DMS53 treated with DMSO at 0.1 percent for 48 hours (cell line): ENCODE results near the gene UPK1A.
"Not testable (repeated sequence)": the region's sequence is repeated elsewhere in the genome, so short reads cannot be mapped to it uniquely, and the experiment has no call there.

Source experiments
- DNase-seq: peaks from one replicate; lab custom pipeline; 2025; ENCODE audit not compliant: unreplicated experiment; lab: John Stamatoyannopoulos, UW

The UPK1A gene

DNA sequence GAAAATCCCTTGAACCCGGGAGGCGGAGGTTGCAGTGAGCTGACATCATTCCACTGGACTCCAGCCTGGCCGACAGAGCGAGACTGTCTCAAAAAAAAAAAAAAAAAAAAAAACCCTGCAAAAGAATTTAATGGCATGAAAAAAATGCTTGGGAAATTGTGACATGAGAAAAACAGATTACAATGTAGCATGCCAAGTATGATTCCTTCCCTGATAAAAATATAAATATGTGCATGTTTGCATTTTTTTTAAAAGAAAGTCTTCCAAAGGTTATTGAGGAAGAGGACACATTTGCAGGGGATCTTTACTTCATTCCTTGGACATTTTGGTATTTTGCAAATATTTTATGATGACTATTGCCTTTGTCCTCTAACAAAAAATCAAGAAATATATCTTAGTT lies 23.5 kb downstream of the UPK1A start:
- no peak for DNase-seq

DNA sequence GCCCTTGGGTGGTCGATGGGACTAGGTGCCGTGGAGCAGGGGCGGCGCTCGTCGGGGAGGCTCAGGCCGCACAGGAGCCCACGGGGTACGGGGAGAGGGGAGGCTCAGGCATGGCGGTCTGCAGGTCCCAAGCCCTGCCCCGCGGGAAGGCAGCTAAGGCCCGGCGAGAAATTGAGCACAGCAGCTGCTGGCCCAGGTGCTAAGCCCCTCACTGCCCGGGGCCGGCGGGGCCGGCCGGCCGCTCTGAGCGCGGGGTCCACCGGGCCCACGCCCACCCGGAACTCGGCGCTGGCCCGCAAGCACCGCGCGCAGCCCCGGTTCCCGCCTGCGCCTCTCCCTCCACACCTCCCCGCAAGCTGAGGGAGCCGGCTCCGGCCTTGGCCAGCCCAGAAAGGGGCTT lies 24.8 kb downstream of the UPK1A start:
- DNase-seq, result not testable (repeated sequence)

DNA sequence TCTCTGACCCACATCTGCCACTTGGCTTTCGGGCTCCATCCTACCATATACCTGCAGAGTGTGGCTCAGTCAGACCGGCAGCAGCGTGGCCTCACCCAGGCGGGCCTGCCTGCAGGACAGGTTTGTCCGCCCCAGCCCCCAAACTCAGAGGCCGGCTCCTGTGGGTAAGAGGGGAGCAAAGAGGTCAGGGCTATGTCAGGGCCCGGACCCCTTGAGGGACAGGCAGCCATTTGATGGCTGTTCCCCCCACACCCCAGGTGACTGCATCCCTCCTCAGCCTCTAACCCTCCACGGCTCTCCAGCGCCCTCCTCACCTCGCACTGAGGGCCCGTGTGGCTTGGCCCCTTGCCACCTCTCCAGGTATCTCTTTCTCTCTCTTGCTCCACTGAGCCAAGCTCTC lies 25.7 kb downstream of the UPK1A start:
- no peak for DNase-seq

DNA sequence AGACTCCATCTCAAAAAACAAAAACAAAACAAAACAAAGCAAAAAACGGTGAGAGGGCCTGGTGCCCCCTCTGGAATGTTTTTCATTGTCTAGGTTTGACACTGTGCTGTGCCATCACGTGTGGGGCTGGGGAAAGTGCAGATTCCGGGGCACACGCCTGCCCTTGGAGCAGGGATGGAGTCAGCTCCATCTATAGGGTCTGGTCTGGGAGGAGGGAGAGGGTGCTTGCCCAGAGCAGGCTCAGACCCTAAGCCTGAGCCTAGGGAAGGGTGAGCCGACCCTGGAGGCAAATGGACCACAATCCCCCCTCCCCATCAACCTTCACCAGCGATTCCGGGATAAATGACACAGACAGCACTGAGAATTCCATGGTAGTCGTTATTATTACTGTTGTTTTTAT lies 27.1 kb downstream of the UPK1A start:
- no peak for DNase-seq

DNA sequence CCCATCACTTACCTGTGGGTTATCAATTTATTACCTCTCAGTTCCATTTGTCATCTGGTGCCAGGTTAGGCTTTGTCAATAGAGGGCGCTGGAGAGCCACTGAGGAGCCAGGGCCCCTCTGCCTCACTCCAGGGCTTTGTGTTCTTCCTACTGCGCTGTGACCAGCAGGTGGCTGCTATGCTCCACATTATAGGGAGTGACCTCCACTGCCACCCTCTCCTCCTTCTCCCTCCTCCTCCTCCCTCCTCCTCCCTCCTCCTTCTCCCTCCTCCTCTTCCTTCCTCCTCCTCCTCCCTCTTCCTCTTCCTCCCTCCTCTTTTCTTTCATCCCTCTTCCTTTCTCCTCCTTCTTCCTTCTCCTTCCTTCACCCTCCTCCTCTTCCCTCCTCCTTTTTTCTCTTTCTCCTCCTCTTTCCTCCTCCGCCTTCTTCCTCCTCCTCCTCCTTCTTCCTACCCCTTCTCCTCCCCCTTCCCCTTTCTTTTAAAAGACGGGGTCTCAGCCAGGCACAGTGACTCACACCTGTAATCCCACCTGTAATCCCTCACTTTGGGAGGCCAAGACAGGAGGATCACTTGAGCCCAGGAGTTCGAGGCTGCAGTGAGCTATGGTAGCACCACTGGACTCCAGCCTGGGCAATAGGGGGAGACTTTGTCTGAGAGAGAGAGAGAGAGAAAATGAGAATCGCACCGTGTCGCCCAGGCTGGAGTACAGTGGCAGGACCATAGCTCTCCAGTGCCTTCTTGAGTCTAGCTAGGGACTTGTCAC lies 27.7 kb downstream of the UPK1A start:
- DNase-seq, result peak; percentile 89

DNA sequence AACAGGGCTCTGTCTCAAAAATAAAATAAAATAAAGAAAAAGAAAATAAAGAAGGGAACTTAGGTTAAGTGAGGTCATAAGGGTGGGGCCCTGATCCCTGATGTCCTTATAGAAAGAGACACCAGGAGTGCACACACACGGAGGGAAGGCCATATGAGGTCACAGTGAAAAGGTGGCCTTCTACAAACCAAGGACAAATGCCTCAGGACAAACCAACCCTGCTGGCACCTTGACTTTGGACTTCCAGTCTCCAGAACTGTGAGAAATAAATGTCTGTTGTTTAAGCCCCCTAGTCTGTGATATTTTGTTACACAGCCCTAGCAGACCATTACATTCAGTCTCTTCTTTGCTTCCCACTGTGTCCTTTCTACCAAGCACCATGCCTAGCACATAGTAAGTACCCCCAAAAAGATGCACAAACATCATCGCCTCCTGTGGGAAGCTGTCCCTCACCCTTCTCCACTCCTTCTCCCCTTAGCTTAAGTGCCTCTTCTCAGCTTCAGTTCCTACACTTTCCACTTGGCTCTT lies 29.6 kb downstream of the UPK1A start:
- DNase-seq, result no peak

DNA sequence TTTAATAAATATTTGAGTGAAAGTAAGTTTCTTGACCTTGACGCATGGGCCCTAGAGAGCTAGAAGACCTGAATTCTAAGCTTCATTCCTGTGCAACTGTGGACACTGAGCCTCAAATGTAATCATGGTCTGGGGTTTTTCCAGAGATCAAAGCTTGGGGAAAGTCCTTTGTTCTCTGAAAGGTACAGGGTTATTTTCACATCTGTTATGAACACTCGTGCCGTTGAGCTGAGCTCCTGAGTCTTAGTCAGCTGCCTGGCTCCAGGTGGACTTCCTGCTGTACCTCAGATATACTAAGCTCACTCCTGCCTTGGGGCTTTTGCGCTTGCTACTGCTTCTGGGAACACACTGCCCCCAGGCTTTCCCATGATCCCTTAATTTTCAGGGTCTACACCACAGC lies 30.5 kb downstream of the UPK1A start:
- DNase-seq, result no peak

DNA sequence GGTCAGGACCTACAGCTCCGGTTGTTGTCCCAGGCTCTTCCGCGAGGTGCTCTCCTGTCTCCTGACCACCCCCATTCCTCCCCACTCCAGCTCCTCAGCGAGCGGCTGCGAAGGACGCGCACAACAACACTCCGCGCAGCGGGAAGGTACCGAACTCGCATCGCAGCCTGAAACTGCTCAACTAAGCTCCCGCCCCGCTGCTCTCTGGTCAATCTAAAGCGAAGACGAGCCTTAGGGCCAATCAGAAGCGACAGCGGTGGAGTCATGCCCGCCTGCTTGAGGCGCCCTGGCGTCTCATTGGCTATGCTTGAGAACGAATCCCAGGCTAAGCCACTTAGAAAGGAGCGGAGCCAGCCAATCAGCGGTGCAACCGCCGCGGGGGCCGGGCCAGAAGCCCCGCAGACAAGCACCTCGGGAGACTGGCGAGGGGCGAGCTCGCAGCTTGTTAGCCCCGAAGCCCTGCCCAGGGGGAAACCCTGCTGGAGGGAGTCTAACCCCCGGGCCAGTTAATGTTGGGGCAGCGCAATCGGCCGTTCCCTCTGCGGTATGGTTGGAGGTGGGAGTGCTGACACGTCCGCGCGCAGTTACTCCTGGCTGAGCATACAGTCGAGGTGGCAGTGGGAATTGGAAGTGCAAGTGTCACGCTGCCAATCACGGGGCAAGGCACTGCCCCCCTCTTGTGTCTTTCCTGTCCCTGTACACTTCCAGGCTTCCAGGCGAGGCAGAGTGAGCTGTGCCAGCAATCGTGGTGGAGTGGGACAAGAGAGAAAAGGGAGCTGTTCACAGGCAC lies 36.1 kb downstream of the UPK1A start:
- peak; percentile 98 for DNase-seq

DNA sequence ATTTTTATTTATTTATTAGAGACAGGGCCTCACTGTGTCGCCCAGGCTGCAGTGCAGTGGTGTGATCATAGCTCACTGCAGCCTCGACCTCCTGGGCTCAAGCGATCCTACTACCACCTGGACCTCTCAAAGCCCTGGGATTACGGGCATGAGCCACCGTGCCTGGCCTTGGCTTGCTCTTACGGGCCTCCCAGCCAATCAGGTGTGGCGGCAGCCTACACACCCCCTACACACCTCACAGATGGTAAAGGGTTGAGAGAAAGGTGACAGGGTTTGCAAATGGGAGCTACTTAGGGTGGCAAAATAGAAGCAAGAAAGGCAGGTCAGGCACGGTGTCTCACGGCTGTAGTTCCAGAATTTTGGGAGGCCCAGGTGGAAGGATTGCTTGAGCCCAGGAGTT lies 37.0 kb downstream of the UPK1A start:
- DNase-seq, result peak; percentile 57

DNA sequence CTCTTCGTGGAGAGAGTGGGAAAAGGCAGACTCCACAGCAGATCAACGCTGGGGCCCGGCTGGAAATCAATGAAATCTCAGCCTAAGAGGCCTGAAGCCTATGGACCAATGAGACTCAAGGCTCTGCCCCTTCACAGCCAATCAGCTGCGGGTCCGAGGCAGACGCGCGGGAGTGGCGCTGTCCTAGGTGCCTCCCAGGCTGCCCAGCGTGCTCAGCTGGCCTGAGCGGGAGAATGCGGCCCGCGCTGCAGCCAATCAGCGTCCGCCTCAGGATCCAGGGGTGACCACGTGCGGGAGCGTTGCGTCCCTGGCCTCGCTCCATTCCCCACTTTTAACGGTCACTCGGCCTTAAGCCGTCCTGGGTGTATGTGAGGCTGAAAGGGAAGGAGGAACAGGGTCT lies 37.9 kb downstream of the UPK1A start, which contains the start of gene ZBTB32:
Gene ZBTB32, plus strand, starts transcription at position 341 of the 400 bp plus-strand sequence. CDS start 10,069 bp downstream, outside the sequence.
- DNase-seq, result no peak

DNA sequence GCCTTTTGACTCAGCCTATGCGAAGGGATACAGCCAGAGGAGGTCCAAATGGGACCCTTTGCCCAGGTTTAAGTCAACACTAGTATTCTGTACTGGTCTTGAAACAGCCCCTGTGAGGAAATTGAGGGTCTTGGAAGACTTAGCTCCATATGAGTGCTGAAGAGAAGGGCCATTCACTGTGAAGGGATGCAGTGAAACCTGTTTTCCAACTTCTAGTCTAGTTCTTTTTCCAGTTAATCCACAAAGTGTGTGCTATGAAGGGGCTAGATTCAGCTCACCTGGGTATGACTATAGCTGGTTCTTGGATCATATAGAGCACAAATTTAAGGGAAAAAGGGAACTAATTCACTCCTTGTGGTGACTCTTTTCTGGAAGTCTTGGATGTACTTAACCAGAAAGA lies 42.1 kb downstream of the UPK1A start:
- DNase-seq, result peak; percentile 4

DNA sequence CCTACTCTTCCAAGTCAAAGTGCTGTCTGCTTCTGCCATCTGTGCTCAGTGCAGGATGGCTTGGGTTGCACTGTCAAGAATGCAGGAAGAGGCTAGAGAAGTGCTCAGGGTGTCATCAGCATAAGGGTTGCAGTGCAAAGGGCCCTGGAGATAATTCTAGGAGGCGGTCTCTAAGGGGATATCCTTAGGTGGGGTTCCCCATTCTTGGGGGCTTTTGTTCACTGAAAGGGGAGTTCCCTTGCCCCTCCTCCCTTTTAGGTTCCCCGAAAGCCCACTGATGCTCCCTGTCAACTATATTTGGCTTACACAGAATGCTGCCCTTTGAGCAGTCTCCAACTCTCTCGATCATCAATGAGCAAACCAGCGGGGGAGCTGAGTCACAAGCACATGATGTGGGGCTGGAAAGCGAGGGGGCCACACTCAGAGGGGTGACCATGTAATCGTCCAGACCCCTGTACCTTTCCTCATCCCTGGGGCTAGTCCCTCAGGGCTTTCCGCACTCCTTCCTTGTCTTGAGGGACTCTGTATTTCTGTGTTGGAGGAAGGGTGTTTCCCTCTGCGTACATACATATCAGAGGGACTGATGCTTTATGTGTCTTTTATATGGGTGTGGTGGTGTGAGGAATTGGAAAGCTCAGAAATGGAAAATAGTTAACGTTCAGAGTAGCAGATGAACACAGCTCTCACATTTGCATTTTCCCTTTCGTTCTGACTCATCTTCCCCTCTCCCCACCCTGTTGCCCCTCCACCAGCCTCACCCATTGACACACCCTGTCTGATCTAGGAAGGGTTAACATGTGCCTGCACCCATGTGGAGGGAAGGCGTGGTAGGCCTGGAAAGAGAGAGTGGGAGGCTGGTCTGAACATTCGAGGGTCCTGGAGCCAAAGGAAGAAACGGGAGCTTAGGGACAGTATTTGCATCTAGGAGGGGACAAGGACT lies 44.7 kb downstream of the UPK1A start:
- DNase-seq, result no peak

DNA sequence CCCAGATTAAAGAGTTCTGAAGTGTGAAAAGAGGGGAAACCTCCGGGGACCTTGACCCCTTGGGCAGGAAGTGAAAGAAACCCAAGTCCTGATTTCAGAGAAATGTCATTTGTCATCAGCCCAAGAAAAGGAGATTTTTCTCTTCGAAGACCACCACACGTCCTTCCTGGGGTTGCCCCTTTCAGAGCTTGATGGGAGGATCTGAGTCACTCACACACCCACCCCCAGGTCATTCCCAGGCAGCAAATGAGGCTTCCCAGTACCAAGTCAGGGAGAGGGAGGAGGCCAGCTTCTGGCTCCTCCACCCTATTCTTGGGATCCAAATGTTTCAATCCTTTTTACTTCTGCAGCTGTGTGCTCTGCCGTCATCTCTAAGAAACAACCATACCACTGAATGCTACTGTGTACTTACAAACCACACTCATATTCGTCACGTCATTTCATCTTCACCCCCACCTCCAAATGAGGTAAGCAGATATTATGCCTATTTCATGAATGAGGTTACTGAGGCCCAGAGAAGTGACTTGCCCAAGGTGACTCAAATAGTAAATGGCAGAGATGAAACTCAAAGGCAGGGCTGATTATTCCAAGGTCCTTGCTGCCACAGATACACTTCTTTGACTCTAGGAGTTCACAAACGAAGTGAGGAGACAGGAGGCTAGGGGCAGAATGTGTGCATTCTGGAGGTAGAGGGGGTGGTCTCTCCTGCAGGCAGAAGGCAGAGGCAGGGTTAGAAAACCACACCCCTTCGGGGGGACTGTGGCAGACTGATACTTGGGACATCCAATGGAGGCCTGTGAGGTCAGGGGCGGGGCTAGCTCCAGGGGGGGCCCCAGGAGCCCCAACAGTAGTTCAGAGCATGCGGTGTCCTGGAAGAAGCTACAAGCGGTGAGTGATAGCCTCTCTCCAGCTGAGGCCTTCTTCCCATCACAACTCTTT lies 46.5 kb downstream of the UPK1A start:
- DNase-seq, result no peak

DNA sequence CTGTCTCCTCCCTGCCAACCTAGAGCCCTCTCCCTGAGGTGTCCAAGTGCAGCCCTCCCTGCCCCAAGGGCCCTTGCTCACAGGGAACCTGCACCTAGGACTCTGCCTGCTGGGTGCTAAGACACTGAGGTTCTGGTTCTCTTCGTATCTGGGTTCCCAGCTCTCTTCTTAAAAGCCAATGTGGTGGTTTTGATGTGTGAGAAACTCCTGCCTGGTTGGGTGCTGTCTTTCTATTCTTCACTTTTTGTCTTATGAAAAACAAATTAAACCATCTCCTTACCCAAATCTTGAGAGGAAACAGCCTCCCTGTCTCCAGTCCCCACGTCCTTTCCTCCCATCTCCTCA lies 47.2 kb downstream of the UPK1A start:
- DNase-seq, result no peak

DNA sequence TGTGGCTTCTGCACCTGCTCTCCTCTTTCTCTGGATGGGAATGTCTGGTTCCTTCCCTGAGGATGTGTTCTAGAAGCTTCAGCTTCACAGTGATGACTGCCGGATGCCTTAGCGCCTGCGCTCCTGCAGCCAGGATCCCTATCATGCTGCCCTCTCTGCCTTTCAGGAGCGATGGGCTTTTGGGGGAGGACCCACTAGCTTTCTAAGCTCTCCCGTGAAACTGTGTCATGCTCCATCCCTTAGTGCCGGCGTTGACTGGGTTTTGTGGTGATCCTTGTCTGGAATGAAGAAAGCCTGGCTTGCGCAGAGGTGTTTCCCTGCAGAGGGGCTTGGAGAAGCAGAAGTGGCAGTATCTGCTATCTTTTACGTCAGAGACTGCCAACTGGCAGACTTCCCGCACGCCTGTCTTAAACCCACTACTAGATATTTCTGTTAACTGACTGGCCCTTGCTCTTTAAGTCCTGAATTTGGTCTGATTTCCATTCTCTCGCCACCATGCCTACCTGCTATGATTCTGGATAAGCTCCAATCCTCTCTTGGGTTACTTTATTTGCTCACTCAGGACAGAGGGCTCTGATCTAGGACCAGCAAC lies 47.7 kb downstream of the UPK1A start:
- no peak for DNase-seq

DNA sequence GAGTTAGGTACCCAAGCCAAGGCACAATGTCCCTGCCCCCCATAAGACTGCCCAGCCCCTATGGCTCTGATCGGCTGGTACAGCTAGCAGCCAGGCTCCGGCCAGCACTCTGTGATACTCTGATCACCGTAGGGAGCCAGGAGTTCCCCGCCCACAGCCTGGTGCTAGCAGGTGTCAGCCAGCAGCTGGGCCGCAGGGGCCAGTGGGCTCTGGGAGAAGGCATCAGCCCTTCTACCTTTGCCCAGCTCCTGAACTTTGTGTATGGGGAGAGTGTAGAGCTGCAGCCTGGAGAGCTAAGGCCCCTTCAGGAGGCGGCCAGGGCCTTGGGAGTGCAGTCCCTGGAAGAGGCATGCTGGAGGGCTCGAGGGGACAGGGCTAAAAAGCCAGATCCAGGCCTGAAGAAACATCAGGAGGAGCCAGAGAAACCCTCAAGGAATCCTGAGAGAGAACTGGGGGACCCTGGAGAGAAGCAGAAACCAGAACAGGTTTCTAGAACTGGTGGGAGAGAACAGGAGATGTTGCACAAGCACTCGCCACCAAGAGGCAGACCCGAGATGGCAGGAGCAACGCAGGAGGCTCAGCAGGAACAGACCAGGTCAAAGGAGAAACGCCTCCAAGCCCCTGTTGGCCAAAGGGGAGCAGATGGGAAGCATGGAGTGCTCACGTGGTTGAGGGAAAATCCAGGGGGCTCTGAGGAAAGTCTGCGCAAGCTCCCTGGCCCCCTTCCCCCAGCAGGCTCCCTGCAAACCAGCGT lies 48.5 kb downstream of the UPK1A start:
- no peak for DNase-seq

DNA sequence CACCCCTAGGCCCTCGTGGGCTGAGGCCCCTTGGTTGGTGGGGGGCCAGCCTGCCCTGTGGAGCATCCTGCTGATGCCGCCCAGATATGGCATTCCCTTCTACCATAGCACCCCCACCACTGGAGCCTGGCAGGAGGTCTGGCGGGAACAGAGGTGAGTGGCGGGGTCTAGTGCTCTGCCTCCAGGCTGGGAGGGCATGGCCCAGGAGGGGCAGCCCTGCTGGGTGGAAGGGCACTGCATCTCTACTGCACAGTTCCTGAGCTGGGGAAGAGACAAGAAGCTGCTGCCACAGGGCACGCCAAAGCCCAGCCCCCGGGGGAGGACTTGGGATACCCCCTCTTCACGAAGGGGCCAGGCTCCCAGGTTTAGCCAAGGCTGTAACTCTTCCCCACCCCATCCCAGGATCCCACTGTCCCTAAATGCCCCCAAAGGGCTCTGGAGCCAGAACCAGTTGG lies 49.1 kb downstream of the UPK1A start:
- DNase-seq, result no peak

DNA sequence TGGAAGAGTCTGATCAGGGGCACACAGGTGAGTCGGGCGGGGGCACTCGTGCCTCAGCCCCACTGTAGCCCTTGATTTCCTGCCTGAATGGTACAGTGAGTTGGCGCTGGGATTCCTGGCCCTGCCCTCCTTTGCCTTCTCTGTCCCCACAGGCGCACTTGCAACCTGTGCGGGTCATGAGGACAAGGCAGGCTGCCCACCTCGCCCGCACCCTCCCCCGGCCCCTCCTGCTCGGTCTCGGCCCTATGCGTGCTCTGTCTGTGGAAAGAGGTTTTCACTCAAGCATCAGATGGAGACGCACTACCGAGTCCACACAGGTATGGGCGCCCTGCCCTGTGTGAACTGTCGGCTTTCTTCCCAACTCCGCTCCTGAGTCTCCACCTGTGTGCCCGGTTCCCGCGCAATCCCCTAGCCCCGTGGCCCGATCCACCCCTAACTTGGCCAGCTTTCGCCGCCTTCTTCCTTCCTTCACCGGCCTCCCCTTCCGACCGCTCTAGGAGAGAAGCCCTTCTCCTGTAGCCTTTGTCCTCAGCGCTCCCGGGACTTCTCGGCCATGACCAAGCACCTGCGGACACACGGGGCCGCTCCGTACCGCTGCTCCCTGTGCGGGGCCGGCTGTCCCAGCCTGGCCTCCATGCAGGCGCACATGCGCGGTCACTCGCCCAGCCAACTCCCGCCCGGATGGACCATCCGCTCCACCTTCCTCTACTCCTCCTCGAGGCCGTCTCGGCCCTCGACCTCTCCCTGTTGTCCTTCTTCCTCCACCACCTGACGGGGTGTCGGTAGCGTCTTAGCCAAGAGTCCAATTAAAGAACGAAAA lies 49.9 kb downstream of the UPK1A start:
- no peak for DNase-seq
